ENCODE results near the gene GTPBP8. TPM values are rescaled to one million over a fixed set of nuclear protein-coding genes. Genes with fewer than 3 reads are reported as not detected.

GTPBP8 gene
- total RNA-seq, 5 donors from 2014 or later (not counting 1 experiment from before 2014, with no cell fraction given), result 17.2 to 31.3 (median 27.5) TPM

- no peak overlapping the region for H3K4me3 Mint-ChIP-seq
- peaks cover 5 to 7% of the 10 kb centered on the region in 2 experiments for H3K4me1 ChIP-seq (ENCODE audit: control insufficient read depth in 1 of 2, extremely low read depth in 1 of 2, insufficient read depth in 2 of 2, low read length in 2 of 2)
- H3K4me1 Mint-ChIP-seq, result peaks cover 0 to 8% (median 3%) of the 10 kb centered on the region in 3 donors
- H3K27me3 Mint-ChIP-seq, result no peaks in the 10 kb centered on the region
- no peak overlapping the region for H3K4me3 ChIP-seq (ENCODE audit: control insufficient read depth in 1 of 2, extremely low read depth in 1 of 2, low read length in 1 of 2)
- 4% methylated on average over 8 of the region's 12 CpGs for WGBS (ENCODE audit: insufficient coverage)
- no peak overlapping the region for H3K27ac Mint-ChIP-seq
- DNase-seq (peak; percentile 61 to 88 (median 80)), ATAC-seq (replicated peaks in 1 of 4) (peak; percentile 98 to 100 (median 99))
- H3K9me3 ChIP-seq, result no peaks in the 10 kb centered on the region
- H3K36me3 ChIP-seq (ENCODE audit: control insufficient read depth in 2 of 2, extremely low read depth in 1 of 2, insufficient read depth in 1 of 2, low read length in 1 of 2), result no peaks in the 10 kb centered on the region
- H3K27ac ChIP-seq (ENCODE audit: low read length), result no peak overlapping the region
- no peaks in the 10 kb centered on the region for H3K27me3 ChIP-seq (replicated peaks in 1 of 2; ENCODE audit: control insufficient read depth in 2 of 2, extremely low read depth in 1 of 2, insufficient read depth in 2 of 2, low read length in 1 of 2)
- H3K36me3 Mint-ChIP-seq, result no peaks in the 10 kb centered on the region
- ChIA-PET POLR2A (no interaction called here), CTCF (interaction anchor here (0.8 to 1.5 kb wide), 5 partner anchors 17 to 408 kb away, joined by 3 to 8 read pairs (median 3); no protein-coding TSS in a partner anchor)
- no peaks in the 10 kb centered on the region for H3K9me3 Mint-ChIP-seq
These were observed 60.5 kb downstream of the GTPBP8 start for GRCh38 chr3:113051302-113051711.

Other genes with a start within 250 kb of the GTPBP8 start
- not detected for gene CD200R1L, start 144.1 kb upstream of the GTPBP8 start, total RNA-seq
- 10 to 100 TPM; 10.1 to 20.4 (median 11.9) TPM for gene CD200R1, start 15.9 kb upstream of the GTPBP8 start, total RNA-seq
- under 1 TPM in 2 of 5 donors, not detected in 3; 0.16 to 0.20 TPM for gene BOC, start 220.6 kb downstream of the GTPBP8 start, total RNA-seq

Data from T-cell (primary cell).